A673 (cell line): ENCODE data around the gene ZNF512B. TPM values are rescaled to one million over a fixed set of nuclear protein-coding genes. Genes with fewer than 3 reads are reported as not detected.
"Not testable (repeated sequence)": the region's sequence is repeated elsewhere in the genome, so short reads cannot be mapped to it uniquely, and the experiment has no call there.

Experiments
- BruUV-seq: library from RNA; stranded (reverse); fragments of 400-500 nt; replicated peaks from 2 replicates; lab custom pipeline; 2021; lab: Mats Ljungman, UMichigan
- CTCF ChIA-PET: fragments of 300-600 bp; sonication (Branson Sonifier 250); formaldehyde crosslinking; loops from one replicate; lab custom pipeline; 2022; ENCODE audit warnings: antibody characterized with exemption; lab: Charles Lee
- POLR2A ChIA-PET: fragments of 300-600 bp; sonication (Branson Sonifier 250); formaldehyde crosslinking; loops from one replicate; lab custom pipeline; 2022; ENCODE audit warnings: antibody characterized with exemption; ENCODE audit not compliant: low non-redundant PET; lab: Charles Lee
- DNase-seq: peaks from one replicate; pipeline ENCODE4 v3.0.0-alpha.2; 2015; ENCODE audit warnings: low spot score
- H3K27ac ChIP-seq: fragments of 200-600 bp; sonication (generic); 2 replicates; pipeline ENCODE4 v1.5.1; 2016; ENCODE audit warnings: mixed run types, low read depth, mild to moderate bottlenecking, mixed read lengths, antibody characterized with exemption, low read length; ENCODE audit not compliant: poor library complexity, severe bottlenecking
- H3K27me3 ChIP-seq: fragments of 200-600 bp; sonication (generic); replicated peaks from 2 replicates; pipeline ENCODE4 v1.6.1; 2017; ENCODE audit warnings: mixed run types, low read depth, mild to moderate bottlenecking, mixed read lengths, antibody characterized with exemption, low read length; ENCODE audit not compliant: insufficient read depth, poor library complexity
- H3K36me3 ChIP-seq: fragments of 200-600 bp; sonication (generic); 2 replicates; pipeline ENCODE4 v1.6.1; 2016; ENCODE audit warnings: mixed run types, mild to moderate bottlenecking, mixed read lengths, antibody characterized with exemption, low read length; ENCODE audit not compliant: insufficient read depth, poor library complexity, severe bottlenecking
- H3K4me1 ChIP-seq: fragments of 200-600 bp; sonication (generic); 2 replicates; pipeline ENCODE4 v1.6.1; 2017; ENCODE audit warnings: mixed run types, mild to moderate bottlenecking, mixed read lengths, antibody characterized with exemption, low read length; ENCODE audit not compliant: insufficient read depth, poor library complexity, severe bottlenecking
- H3K4me3 ChIP-seq: fragments of 200-600 bp; sonication (generic); 2 replicates; pipeline ENCODE4 v1.5.1; 2016; ENCODE audit warnings: low read depth, mixed run types, mild to moderate bottlenecking, mixed read lengths, low read length; ENCODE audit not compliant: poor library complexity, severe bottlenecking
- H3K9me3 ChIP-seq: fragments of 200-600 bp; sonication (generic); 2 replicates; pipeline ENCODE4 v1.6.1; 2016; ENCODE audit warnings: mixed run types, low read depth, mild to moderate bottlenecking, mixed read lengths, antibody characterized with exemption, low read length; ENCODE audit not compliant: poor library complexity, severe bottlenecking
- EZH2 ChIP-seq: fragments of 200-600 bp; sonication (generic); IDR thresholded peaks from 2 replicates; pipeline ENCODE4 v1.6.1; 2017; ENCODE audit warnings: borderline replicate concordance, low read depth, mild to moderate bottlenecking, mixed read lengths, antibody characterized with exemption, low read length; ENCODE audit not compliant: poor library complexity, severe bottlenecking
- intact Hi-C: fragments of 100-400 bp; cut with micrococcal nuclease; formaldehyde crosslinking; loops from one replicate; pipeline ENCODE4 v1.10.0; 2022; ENCODE audit not compliant: unreplicated experiment
- total RNA-seq: library from RNA; stranded (reverse); gene quantifications from 2 replicates; pipeline ENCODE4 v1.2.3, GENCODE V29; 2021
- TF ChIP-seq, protein P1 (sequence below): fragments of 300-800, 200-600 bp; sonication (generic); conservative IDR thresholded peaks from 2 replicates; pipeline ENCODE4 v1.5.1; 2017; ENCODE audit warnings: low read depth, mild to moderate bottlenecking, antibody characterized with exemption, low read length, moderate library complexity, mixed read lengths

ZNF512B gene
- total RNA-seq, 1 experiment from 2014 or later = 28.9 TPM

DNA sequence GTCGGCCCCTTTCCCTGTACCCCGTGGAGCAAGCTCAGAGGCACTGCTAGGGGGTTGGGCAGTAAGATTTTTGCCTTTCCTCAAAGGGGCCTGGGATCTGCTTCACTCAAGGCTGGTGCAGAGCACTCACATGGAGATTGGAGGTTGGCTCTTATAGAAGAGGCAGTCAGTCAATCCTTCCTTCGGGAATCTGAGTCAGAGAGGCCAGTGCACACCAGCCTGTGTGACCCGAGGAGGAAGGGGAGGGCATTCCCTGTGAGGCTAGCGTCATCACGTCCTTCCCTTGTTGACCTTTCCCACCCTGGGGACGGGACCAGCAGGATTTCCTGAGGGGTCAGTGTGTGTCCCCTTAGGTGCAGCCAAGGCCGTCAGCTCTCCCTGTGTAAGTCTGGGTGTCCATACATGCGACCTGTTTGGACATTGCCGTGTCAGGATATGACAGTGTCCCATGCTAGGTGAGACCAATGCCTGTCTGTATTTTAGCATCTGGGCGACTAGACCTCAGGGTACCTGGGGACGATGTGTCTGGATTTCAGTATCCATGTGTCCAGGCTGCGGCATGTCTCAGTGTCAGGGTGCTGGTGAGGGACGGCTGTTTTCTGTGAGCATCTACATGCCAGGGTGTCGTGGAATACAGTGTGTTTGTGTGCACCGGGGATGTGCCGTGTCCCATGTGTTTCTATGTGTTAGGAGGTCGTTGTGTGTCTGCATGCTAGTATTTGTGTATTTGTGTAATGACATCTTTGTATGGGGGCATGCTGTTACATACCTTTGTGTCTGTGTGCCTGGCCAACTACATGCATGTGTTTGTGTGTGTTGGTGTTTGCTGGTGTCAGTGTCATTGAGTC is 2.8 kb upstream of the ZNF512B start:
- DNase-seq = no peak
- H3K27ac ChIP-seq = no peak overlapping the region

DNA sequence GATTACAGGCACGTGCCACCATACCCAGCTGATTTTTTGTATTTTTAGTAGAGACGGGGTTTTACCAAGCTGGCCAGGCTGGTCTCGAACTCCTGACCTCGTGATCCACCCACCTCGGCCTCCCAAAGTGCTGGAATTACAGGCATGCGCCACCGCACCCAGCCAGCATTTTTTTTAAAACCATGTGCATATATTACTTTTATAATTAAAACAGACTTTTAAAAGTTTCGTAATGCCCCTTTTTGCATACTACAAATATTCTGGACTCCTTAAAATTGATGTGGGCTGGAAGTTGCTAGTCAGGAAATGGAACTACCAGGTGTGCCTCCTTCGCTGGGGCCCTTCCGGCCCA is 2.2 kb upstream of the ZNF512B start:
- H3K27ac ChIP-seq, BruUV-seq: not testable (repeated sequence)
- intact Hi-C loops = loop anchor here (10.0 kb wide), 1 partner anchor 197 kb away; no protein-coding TSS in a partner anchor

More for the DNA sequence above, 2.8 kb upstream of the ZNF512B start:
- BruUV-seq = no TSS peak
- peaks cover 7% of the 10 kb centered on the region for H3K36me3 ChIP-seq
- intact Hi-C loops = loop anchor here (10.0 kb wide), 1 partner anchor 198 kb away; no protein-coding TSS in a partner anchor
- H3K9me3 ChIP-seq = no peaks in the 10 kb centered on the region
- TF ChIP-seq, protein P1, sequence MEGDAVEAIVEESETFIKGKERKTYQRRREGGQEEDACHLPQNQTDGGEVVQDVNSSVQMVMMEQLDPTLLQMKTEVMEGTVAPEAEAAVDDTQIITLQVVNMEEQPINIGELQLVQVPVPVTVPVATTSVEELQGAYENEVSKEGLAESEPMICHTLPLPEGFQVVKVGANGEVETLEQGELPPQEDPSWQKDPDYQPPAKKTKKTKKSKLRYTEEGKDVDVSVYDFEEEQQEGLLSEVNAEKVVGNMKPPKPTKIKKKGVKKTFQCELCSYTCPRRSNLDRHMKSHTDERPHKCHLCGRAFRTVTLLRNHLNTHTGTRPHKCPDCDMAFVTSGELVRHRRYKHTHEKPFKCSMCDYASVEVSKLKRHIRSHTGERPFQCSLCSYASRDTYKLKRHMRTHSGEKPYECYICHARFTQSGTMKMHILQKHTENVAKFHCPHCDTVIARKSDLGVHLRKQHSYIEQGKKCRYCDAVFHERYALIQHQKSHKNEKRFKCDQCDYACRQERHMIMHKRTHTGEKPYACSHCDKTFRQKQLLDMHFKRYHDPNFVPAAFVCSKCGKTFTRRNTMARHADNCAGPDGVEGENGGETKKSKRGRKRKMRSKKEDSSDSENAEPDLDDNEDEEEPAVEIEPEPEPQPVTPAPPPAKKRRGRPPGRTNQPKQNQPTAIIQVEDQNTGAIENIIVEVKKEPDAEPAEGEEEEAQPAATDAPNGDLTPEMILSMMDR = no peak
- TF ChIP-seq EZH2 = no peak
- POLR2A ChIA-PET = no interaction called here
- peaks cover 5% of the 10 kb centered on the region for H3K4me1 ChIP-seq
- CTCF ChIA-PET = interaction anchor here (0.7 kb wide), 1 partner anchor 417 kb away, joined by 3 read pairs; no protein-coding TSS in a partner anchor
- H3K27me3 ChIP-seq = no peaks in the 10 kb centered on the region
- no peak overlapping the region for H3K4me3 ChIP-seq

DNA sequence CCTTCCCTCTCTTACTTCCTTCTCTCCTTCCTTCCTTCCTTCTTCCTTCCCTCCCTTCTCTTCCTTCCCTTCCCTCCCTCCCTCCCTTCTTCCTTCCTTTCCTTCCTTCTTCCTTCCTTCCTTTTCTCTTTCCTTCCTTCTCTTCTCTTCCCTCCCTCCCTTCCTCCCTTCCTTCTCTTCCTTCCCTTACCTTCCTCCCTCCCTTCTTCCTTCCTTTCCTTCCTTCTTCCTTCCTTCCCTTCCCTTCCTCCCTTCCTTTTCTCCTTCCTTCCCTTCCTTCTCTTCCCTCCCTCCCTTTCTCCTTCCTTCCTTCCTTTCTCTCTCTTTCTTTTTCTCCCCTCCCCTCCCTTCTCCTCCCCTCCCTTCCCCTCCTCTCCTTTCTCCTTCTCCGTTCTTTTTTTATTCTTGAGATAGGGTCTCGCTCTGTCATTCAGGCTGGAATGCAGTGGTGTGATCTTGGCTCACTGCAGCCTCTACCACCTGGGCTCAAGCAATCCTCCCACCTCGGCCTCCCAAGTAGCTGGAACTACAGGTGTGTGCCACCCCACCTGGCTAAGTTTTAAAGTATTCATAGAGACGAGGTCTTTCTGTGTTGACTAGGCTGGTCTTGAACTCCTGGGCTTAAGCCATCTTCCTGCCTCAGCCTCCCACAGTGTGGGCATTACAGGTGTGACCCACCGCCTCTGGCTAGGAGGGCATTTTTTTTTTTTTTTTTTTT is 1.1 kb upstream of the ZNF512B start:
- H3K27me3 ChIP-seq = no peaks in the 10 kb centered on the region
- H3K27ac ChIP-seq = no peak overlapping the region
- peaks cover 5% of the 10 kb centered on the region for H3K4me1 ChIP-seq
- intact Hi-C loops = loop anchor here (10.0 kb wide), 1 partner anchor 196 kb away; no protein-coding TSS in a partner anchor
- TF ChIP-seq, protein P1 = no peak
- TF ChIP-seq EZH2 = no peak
- H3K4me3 ChIP-seq = no peak overlapping the region
- no peak for DNase-seq
- peaks cover 24% of the 10 kb centered on the region for H3K36me3 ChIP-seq
- CTCF ChIA-PET = no interaction called here
- POLR2A ChIA-PET = no interaction called here
- H3K9me3 ChIP-seq = peaks cover 11% of the 10 kb centered on the region
- no TSS peak for BruUV-seq

More for the DNA sequence above, 2.2 kb upstream of the ZNF512B start:
- H3K36me3 ChIP-seq = peaks cover 13% of the 10 kb centered on the region
- POLR2A ChIA-PET, H3K27me3 ChIP-seq, DNase-seq, H3K4me3 ChIP-seq, CTCF ChIA-PET, H3K4me1 ChIP-seq, H3K9me3 ChIP-seq: not testable (repeated sequence)
